Lower leg skin (tissue), 3 donors: ENCODE data around the gene KRAS.

ENCODE experiments used
- POLR2A ChIP-seq, 2 donors: fragments of 450-650 bp; IDR thresholded peaks; one replicate each; pipeline ENCODE4 v1.6.1; 2016 to 2017; ENCODE audit warnings: antibody characterized with exemption in 2 of 2, mild to moderate bottlenecking in 1 of 2, moderate library complexity in 1 of 2
- TF ChIP-seq, protein P1 (sequence below), 3 donors: fragments of 450-650 bp; IDR thresholded peaks; one replicate each; pipeline ENCODE4 v1.5.1; 2016; ENCODE audit warnings: antibody characterized with exemption in 3 of 3, mild to moderate bottlenecking in 3 of 3, moderate library complexity in 2 of 3

- TF ChIP-seq, protein P1, sequence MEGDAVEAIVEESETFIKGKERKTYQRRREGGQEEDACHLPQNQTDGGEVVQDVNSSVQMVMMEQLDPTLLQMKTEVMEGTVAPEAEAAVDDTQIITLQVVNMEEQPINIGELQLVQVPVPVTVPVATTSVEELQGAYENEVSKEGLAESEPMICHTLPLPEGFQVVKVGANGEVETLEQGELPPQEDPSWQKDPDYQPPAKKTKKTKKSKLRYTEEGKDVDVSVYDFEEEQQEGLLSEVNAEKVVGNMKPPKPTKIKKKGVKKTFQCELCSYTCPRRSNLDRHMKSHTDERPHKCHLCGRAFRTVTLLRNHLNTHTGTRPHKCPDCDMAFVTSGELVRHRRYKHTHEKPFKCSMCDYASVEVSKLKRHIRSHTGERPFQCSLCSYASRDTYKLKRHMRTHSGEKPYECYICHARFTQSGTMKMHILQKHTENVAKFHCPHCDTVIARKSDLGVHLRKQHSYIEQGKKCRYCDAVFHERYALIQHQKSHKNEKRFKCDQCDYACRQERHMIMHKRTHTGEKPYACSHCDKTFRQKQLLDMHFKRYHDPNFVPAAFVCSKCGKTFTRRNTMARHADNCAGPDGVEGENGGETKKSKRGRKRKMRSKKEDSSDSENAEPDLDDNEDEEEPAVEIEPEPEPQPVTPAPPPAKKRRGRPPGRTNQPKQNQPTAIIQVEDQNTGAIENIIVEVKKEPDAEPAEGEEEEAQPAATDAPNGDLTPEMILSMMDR (IDR thresholded peaks at IDR 0.05), result no peak
- TF ChIP-seq POLR2A (IDR thresholded peaks at IDR 0.05), result no peak
These were observed 66.6 kb downstream of the KRAS start for GRCh38 chr12:25184132-25184531.
